Kidney (tissue), 14 donors: ENCODE data around the gene METTL8. TPM values are rescaled to one million over a fixed set of nuclear protein-coding genes. Genes with fewer than 3 reads are reported as not detected.
A peak's percentile ranks its signal among the peaks of the same experiment; 100 is the strongest.
"Not testable (repeated sequence)": the region's sequence is repeated elsewhere in the genome, so short reads cannot be mapped to it uniquely, and the experiment has no call there.

Experiments used
- DNase-seq, 5 donors: peaks; one replicate each; pipeline ENCODE4 v3.0.0-alpha.2; 2013 to 2020
- FAIRE-seq: peaks from 2 replicates; lab custom pipeline; 2012; peaks lifted over from hg19 to GRCh38; lab: Jason Lieb, UNC
- H3K27ac ChIP-seq, 2 donors: one replicate each; pipeline ENCODE4 v1.7.0; 2013; ENCODE audit warnings: low read depth in 2 of 2, low read length in 2 of 2, inconsistent platforms in 1 of 2
- H3K27me3 ChIP-seq: one replicate; pipeline ENCODE4 v1.7.1; 2013; ENCODE audit warnings: low read length, inconsistent platforms; ENCODE audit not compliant: control insufficient read depth, insufficient read depth
- H3K36me3 ChIP-seq, 3 donors: one replicate each; pipeline versions ENCODE4 v1.7.0 to v1.7.1; 2013; ENCODE audit warnings: low read length in 3 of 3, control low read depth in 1 of 3, inconsistent platforms in 1 of 3; ENCODE audit not compliant: insufficient read depth in 3 of 3, control insufficient read depth in 2 of 3
- H3K4me1 ChIP-seq, 3 donors: one replicate each; pipeline versions ENCODE4 v1.7.0 to v1.7.1; 2013; ENCODE audit warnings: low read length in 3 of 3, inconsistent platforms in 1 of 3, low read depth in 1 of 3; ENCODE audit not compliant: control insufficient read depth in 2 of 3, insufficient read depth in 2 of 3
- H3K4me3 ChIP-seq, 3 donors: one replicate each; pipeline versions ENCODE4 v1.7.0 to v1.8.1; 2013; ENCODE audit warnings: low read length in 3 of 3, control low read depth in 1 of 3, inconsistent platforms in 1 of 3
- H3K9ac ChIP-seq, 3 donors: one replicate each; pipeline versions ENCODE4 v1.7.0 to v1.7.1; 2013; ENCODE audit warnings: low read length in 3 of 3, control low read depth in 1 of 3, inconsistent platforms in 1 of 3
- H3K9me3 ChIP-seq, 3 donors: one replicate each; pipeline versions ENCODE4 v1.7.0 to v1.7.1; 2013; ENCODE audit warnings: low read length in 3 of 3, control low read depth in 1 of 3, inconsistent platforms in 1 of 3; ENCODE audit not compliant: control insufficient read depth in 2 of 3, insufficient read depth in 1 of 3
- CTCF ChIP-seq: IDR thresholded peaks from 3 replicates; pipeline ENCODE4 v1.5.1; 2012; ENCODE audit warnings: mild to moderate bottlenecking, moderate library complexity, borderline replicate concordance; ENCODE audit not compliant: insufficient read depth; ENCODE audit errors: extremely low read depth
- intact Hi-C: fragments of 100-400 bp; cut with DNase I; formaldehyde crosslinking; loops from one replicate; pipeline ENCODE4 v1.11.1; 2022
- polyA plus RNA-seq: library from polyadenylated mRNA; stranded (reverse); fragments of 350-450 nt; fragmentation: Illumina TruSeq; extraction: RNeasy Lipid Tissue Mini Kit (QIAGEN cat#74804); gene quantifications from one replicate; pipeline ENCODE4 v1.2.3, GENCODE V29; 2014; ENCODE audit warnings: low read depth, low replicate concordance; ENCODE audit not compliant: insufficient read depth
- total RNA-seq: library from RNA; stranded (reverse); fragmentation: NEBNext Ultra II Directional; extraction: Animal tissue kit (Norgen Biotek cat#: 25700); gene quantifications from one replicate; pipeline ENCODE4 v1.2.1, GENCODE V29; 2021
- donor health status: control.
- donor health status: control.
- donor health status: control.
- donor health status: control.
- donor health status: control.
- donor health status: DM: yes; HTN: yes; CAD: no.
- donor health status: Normal renal cell carcinoma (clear cell type).

Gene METTL8
- total and polyA plus RNA-seq, 2 donors from 2014 or later = 10.8 to 14.9 TPM

- no peaks in the 10 kb centered on the region for H3K27me3 ChIP-seq
- FAIRE-seq (no peak), DNase-seq (no peak)
- H3K36me3 ChIP-seq = no peaks in the 10 kb centered on the region
- no peaks in the 10 kb centered on the region for H3K4me1 ChIP-seq
- TF ChIP-seq CTCF = no peak
- no peak overlapping the region for H3K27ac ChIP-seq
- no peak overlapping the region for H3K9ac ChIP-seq
- H3K4me3 ChIP-seq = no peak overlapping the region
- peaks cover 0 to 4% (median 2%) of the 10 kb centered on the region in 3 donors for H3K9me3 ChIP-seq
- intact Hi-C loops = no loop called here
These were observed 12.8 kb downstream of the METTL8 start for GRCh38 chr2:171420728-171421563.

- H3K9me3 ChIP-seq = peaks cover 0 to 4% (median 2%) of the 10 kb centered on the region in 3 donors
- H3K27me3 ChIP-seq = no peaks in the 10 kb centered on the region
- no peak overlapping the region for H3K4me3 ChIP-seq
- no peak for DNase-seq
- no peak for FAIRE-seq
- TF ChIP-seq CTCF = no peak
- H3K36me3 ChIP-seq = no peaks in the 10 kb centered on the region
- intact Hi-C loops = loop anchor here (10.0 kb wide), 1 partner anchor 445 kb away; no protein-coding TSS in a partner anchor
- no peak overlapping the region for H3K27ac ChIP-seq
- no peaks in the 10 kb centered on the region for H3K4me1 ChIP-seq
- no peak overlapping the region for H3K9ac ChIP-seq
These were observed 14.5 kb downstream of the METTL8 start for GRCh38 chr2:171419333-171419732.

GRCh38 chr2:171416009-171416926, 17.5 kb downstream of the METTL8 start:
- DNase-seq (peak; percentile 89 to 96 (median 91)), FAIRE-seq (peak; percentile 78)
- no peaks in the 10 kb centered on the region for H3K27me3 ChIP-seq
- intact Hi-C loops = loop anchor here (10.0 kb wide), 1 partner anchor 441 kb away; no protein-coding TSS in a partner anchor
- peak overlapping the region; percentile 31 to 62 (median 50) for H3K4me3 ChIP-seq
- no peak overlapping the region for H3K9ac ChIP-seq
- H3K4me1 ChIP-seq = no peaks in the 10 kb centered on the region
- no peaks in the 10 kb centered on the region for H3K36me3 ChIP-seq
- H3K9me3 ChIP-seq = no peaks in the 10 kb centered on the region
- TF ChIP-seq CTCF = peak; percentile 85
- H3K27ac ChIP-seq = peak overlapping the region in 1 of 2 donors; percentile 76

- not testable (repeated sequence) for H3K36me3 ChIP-seq, H3K9ac ChIP-seq, H3K27ac ChIP-seq, H3K4me1 ChIP-seq, H3K27me3 ChIP-seq, FAIRE-seq, DNase-seq, H3K4me3 ChIP-seq, H3K9me3 ChIP-seq
- intact Hi-C loops = loop anchor here (10.0 kb wide), 1 partner anchor 440 kb away; no protein-coding TSS in a partner anchor
These were observed 19.1 kb downstream of the METTL8 start for GRCh38 chr2:171414645-171415044.
